Upper lobe of left lung (tissue), 6 donors: ENCODE measurements around the gene MRPL2. TPM values are rescaled to one million over a fixed set of nuclear protein-coding genes. Genes with fewer than 3 reads are reported as not detected.

ENCODE experiments used
- ATAC-seq, 2 donors: fragments of 200-7000 bp; cut with Tn5 transposase; one replicate each; pipeline ENCODE4 v1.9.1; 2022; ENCODE audit warnings: mild to moderate bottlenecking in 2 of 2, moderate library complexity in 2 of 2; ENCODE audit not compliant: low FRiP score in 2 of 2
- DNase-seq, 2 donors: peaks; one replicate each; pipeline ENCODE4 v3.0.0-alpha.2; 2019 to 2020
- H3K27ac ChIP-seq, 4 donors: fragments of 200-600 bp; sonication (generic); one replicate each; pipeline ENCODE4 v1.5.1; 2016 to 2019
- H3K27me3 ChIP-seq, 4 donors: fragments of 200-600 bp; sonication (generic); one replicate each; pipeline ENCODE4 v1.5.1; 2017 to 2019
- H3K36me3 ChIP-seq, 4 donors: fragments of 200-600 bp; sonication (generic); one replicate each; pipeline ENCODE4 v1.5.1; 2016 to 2019
- H3K4me1 ChIP-seq, 4 donors: fragments of 200-600 bp; sonication (generic); one replicate each; pipeline ENCODE4 v1.5.1; 2018 to 2019
- H3K4me3 ChIP-seq, 4 donors: fragments of 200-600 bp; sonication (generic); one replicate each; pipeline ENCODE4 v1.5.1; 2017 to 2019; ENCODE audit warnings: mild to moderate bottlenecking in 2 of 4, moderate library complexity in 1 of 4
- H3K9me3 ChIP-seq, 4 donors: fragments of 200-600 bp; sonication (generic); one replicate each; pipeline ENCODE4 v1.5.1; 2018 to 2019
- EP300 ChIP-seq, 4 donors: sonication (generic); formaldehyde crosslinking; IDR thresholded peaks; one replicate each; pipeline ENCODE4 v1.5.1; 2017; ENCODE audit warnings: antibody characterized with exemption in 4 of 4, control low read depth in 2 of 4
- POLR2A ChIP-seq, 4 donors: fragments of 450-650 bp; IDR thresholded peaks; one replicate each; pipeline ENCODE4 v1.5.1; 2016 to 2017; ENCODE audit warnings: antibody characterized with exemption in 4 of 4, mild to moderate bottlenecking in 2 of 4
- POLR2AphosphoS5 ChIP-seq, 2 donors: sonication (generic); formaldehyde crosslinking; IDR thresholded peaks; one replicate each; pipeline ENCODE4 v1.5.1; 2017; ENCODE audit warnings: antibody characterized with exemption in 2 of 2
- WGBS, 2 donors: methylation state at CpG; one replicate each; pipeline ENCODE4 v1.1.5; 2017 to 2018; 5-methylcytosine and 5-hydroxymethylcytosine counted together
- total RNA-seq, 6 donors: library from RNA; depleted of rRNA in 4 of 6; stranded (reverse); fragments of >200 nt in 4 of 6; gene quantifications; one replicate each; pipeline versions ENCODE4 v1.1.0 to v1.2.1, GENCODE V29; 2016 to 2021
- TF ChIP-seq, protein P1 (sequence below), 6 experiments: fragments of 450-650 bp in 4 of 6; fragments of 200-600 bp in 2 of 6; sonication (generic) in 2 of 6; IDR thresholded peaks; one replicate each; pipeline ENCODE4 v1.5.1; 2016 to 2019; ENCODE audit warnings: antibody characterized with exemption in 6 of 6
- donor health status: DM: no; HTN: no; CAD: no; lungs with moderate emphysema.
- donor health status: DM: no; HTN: yes; CAD: no; lungs with severe emphysema.

Gene MRPL2
- total RNA-seq, 6 donors from 2014 or later: 17.2 to 58.2 (median 30.7) TPM

DNA sequence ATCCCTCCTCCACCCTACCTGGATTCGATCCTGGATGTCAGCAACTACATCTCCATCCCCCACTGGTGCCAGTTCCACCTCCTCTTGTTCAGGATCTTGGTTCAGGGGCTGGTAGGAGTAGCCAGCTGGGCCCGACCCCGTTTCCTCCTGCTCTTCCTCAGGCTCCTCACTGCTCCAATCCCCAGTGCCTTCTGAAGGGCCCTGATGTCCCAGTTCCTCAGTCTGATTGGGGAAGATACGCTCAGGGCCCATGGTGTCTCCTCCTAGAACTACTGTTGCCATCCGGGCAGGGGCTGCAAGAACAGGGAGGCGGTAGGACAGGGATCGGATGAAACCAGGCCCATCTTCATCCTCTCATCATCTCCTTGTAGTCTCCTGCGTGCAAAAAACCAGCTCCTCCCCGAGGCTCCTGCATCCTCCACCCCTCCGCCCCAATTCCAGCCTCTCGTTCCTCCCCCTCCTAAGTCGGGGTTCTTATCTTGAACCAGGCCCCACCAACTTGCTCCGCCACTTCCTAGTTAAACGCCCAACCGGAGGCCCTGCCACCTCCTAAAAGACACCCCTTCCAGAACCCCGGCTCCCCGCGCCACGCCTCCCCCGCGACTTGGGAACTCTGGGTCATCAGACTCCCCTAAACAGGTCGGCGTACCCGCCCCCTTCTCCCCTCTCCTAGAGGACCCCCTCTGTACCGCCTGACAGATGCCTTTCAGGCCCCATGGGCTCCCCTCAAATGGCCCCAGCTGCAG lies 46.0 kb downstream of the MRPL2 start:
- no peaks in the 10 kb centered on the region for H3K27me3 ChIP-seq
- whole genome bisulfite sequencing, 2 donors: 1 to 5% methylated on average over 21 to 24 of the region's 25 CpGs
- ATAC-seq: peak in 1 of 2 donors; percentile 51
- H3K4me3 ChIP-seq: peak overlapping the region; percentile 40 to 97 (median 80)
- H3K36me3 ChIP-seq: peaks cover 8 to 55% (median 47%) of the 10 kb centered on the region in 4 donors
- TF ChIP-seq EP300 (IDR thresholded peaks at IDR 0.05) (no peak), POLR2A (IDR thresholded peaks at IDR 0.05) (no peak), POLR2AphosphoS5 (IDR thresholded peaks at IDR 0.05) (no peak)
- TF ChIP-seq, protein P1, sequence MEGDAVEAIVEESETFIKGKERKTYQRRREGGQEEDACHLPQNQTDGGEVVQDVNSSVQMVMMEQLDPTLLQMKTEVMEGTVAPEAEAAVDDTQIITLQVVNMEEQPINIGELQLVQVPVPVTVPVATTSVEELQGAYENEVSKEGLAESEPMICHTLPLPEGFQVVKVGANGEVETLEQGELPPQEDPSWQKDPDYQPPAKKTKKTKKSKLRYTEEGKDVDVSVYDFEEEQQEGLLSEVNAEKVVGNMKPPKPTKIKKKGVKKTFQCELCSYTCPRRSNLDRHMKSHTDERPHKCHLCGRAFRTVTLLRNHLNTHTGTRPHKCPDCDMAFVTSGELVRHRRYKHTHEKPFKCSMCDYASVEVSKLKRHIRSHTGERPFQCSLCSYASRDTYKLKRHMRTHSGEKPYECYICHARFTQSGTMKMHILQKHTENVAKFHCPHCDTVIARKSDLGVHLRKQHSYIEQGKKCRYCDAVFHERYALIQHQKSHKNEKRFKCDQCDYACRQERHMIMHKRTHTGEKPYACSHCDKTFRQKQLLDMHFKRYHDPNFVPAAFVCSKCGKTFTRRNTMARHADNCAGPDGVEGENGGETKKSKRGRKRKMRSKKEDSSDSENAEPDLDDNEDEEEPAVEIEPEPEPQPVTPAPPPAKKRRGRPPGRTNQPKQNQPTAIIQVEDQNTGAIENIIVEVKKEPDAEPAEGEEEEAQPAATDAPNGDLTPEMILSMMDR (IDR thresholded peaks at IDR 0.05): no peak
- DNase-seq: no peak
- H3K4me1 ChIP-seq: peaks cover 36 to 46% (median 41%) of the 10 kb centered on the region in 4 donors
- no peaks in the 10 kb centered on the region for H3K9me3 ChIP-seq
- H3K27ac ChIP-seq: peak overlapping the region; percentile 70 to 91 (median 84)

DNA sequence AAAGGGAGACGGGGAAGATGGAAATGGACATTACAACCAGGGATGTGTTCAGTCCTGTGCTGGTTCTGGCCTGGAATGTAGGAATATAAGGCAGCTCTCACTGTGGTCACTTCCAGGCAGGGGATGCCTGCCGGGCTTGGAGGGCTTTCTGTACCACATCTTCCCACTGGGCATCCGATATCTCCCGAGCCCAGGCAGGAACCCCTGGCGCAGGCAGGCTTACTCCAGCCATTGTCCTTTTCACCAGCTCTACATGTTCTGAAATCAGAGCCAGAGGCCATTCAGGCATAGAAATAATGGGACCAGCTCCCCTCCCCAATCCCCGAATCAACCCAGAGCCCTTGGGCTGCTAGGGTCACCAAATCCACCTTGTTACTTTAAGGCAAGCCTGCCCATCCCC lies 46.9 kb downstream of the MRPL2 start:
- Histone ChIP-seq H3K9me3 (no peaks in the 10 kb centered on the region), H3K27ac (peak overlapping the region in 1 of 4 donors; percentile 80), H3K36me3 (peaks cover 1 to 55% (median 50%) of the 10 kb centered on the region in 4 donors), H3K27me3 (no peaks in the 10 kb centered on the region), H3K4me1 (peaks cover 36 to 44% (median 40%) of the 10 kb centered on the region in 4 donors), H3K4me3 (peak overlapping the region in 1 of 4 donors; percentile 97)
- ATAC-seq (no peak), DNase-seq (no peak)
- TF ChIP-seq, protein P1 (IDR thresholded peaks at IDR 0.05): no peak
- TF ChIP-seq POLR2A (IDR thresholded peaks at IDR 0.05) (no peak), POLR2AphosphoS5 (IDR thresholded peaks at IDR 0.05) (no peak), EP300 (IDR thresholded peaks at IDR 0.05) (no peak)
- 92 to 93% methylated on average over 6 of the region's 6 CpGs for WGBS, 2 donors

DNA sequence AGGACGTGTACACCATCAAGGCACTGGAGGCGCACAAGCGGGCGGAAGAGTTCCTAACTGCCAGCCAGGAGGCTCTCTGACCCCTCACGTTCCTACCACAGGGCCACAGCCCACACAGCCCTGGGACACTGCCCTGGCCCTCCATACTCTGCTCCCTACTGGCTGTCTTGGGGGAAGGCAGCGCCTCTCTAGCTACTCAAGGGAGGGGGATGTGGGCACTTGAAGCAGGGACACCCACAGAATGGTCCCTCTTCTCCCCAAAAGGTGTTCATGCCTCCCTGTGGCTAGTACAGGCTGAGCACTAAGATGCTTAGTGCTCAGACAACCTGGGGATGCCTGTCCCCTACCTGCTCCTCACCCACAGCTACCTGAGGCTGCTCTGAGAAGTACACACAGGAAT lies 48.0 kb downstream of the MRPL2 start:
- Histone ChIP-seq H3K9me3 (no peaks in the 10 kb centered on the region), H3K27ac (no peak overlapping the region), H3K27me3 (no peaks in the 10 kb centered on the region), H3K36me3 (peaks cover 8 to 62% (median 57%) of the 10 kb centered on the region in 4 donors), H3K4me3 (no peak overlapping the region), H3K4me1 (peaks cover 26 to 32% (median 29%) of the 10 kb centered on the region in 4 donors)
- DNase-seq (no peak), ATAC-seq (no peak)
- 86 to 88% methylated on average over 6 of the region's 6 CpGs for WGBS, 2 donors
- TF ChIP-seq POLR2AphosphoS5 (IDR thresholded peaks at IDR 0.05): no peak
- no peak for TF ChIP-seq EP300 (IDR thresholded peaks at IDR 0.05)
- TF ChIP-seq, protein P1 (IDR thresholded peaks at IDR 0.05): no peak
- no peak for TF ChIP-seq POLR2A (IDR thresholded peaks at IDR 0.05)

DNA sequence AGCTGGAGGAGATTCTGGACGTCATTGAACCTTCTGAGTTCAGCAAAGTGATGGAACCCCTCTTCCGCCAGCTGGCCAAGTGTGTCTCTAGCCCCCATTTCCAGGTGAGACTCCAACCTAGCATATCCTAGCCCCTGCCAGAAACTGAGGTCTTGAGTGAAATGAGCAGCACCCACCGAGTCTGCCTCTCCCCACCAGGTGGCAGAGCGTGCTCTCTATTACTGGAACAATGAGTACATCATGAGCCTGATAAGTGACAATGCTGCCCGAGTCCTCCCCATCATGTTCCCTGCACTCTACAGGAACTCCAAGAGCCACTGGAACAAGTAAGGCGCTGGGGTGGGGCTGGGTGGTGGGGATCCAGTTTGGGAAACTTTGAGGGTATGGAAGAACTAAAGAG lies 50.1 kb downstream of the MRPL2 start:
- TF ChIP-seq POLR2A (IDR thresholded peaks at IDR 0.05) (no peak), EP300 (IDR thresholded peaks at IDR 0.05) (no peak), POLR2AphosphoS5 (IDR thresholded peaks at IDR 0.05) (no peak)
- TF ChIP-seq, protein P1 (IDR thresholded peaks at IDR 0.05): peak in 3 of 6 experiments; percentile 9 to 27 (median 11)
- H3K27me3 ChIP-seq: no peaks in the 10 kb centered on the region
- ATAC-seq (no peak), DNase-seq (no peak)
- no peak overlapping the region for H3K4me3 ChIP-seq
- H3K36me3 ChIP-seq: peaks cover 8 to 68% (median 62%) of the 10 kb centered on the region in 4 donors
- no peaks in the 10 kb centered on the region for H3K9me3 ChIP-seq
- no peak overlapping the region for H3K27ac ChIP-seq
- peaks cover 10 to 15% (median 13%) of the 10 kb centered on the region in 4 donors for H3K4me1 ChIP-seq
- WGBS, 2 donors: 69 to 71% methylated on average over 6 of the region's 6 CpGs
